ENCODE data around the gene NDE1. TPM values are rescaled to one million over a fixed set of nuclear protein-coding genes. Genes with fewer than 3 reads are reported as not detected.
"Not testable (repeated sequence)": the region's sequence is repeated elsewhere in the genome, so short reads cannot be mapped to it uniquely, and the experiment has no call there.

The NDE1 gene
- total RNA-seq, 1 donor from 2014 or later: 30.8 TPM

- DNase-seq (ENCODE audit: low spot score): no peak
Measured at GRCh38 chr16:15650698-15651171, 690 bp downstream of the NDE1 start.

- no peak for DNase-seq (ENCODE audit: low spot score)
Measured at GRCh38 chr16:15652293-15653001, 2.4 kb downstream of the NDE1 start.

GRCh38 chr16:15653227-15653626, 3.2 kb downstream of the NDE1 start:
- DNase-seq (ENCODE audit: low spot score): no peak

- no peak for DNase-seq (ENCODE audit: low spot score)
Measured at GRCh38 chr16:15654591-15654990, 4.5 kb downstream of the NDE1 start.

GRCh38 chr16:15655561-15655960, 5.5 kb downstream of the NDE1 start:
- DNase-seq (ENCODE audit: low spot score): not testable (repeated sequence)

- DNase-seq (ENCODE audit: low spot score): no peak
Measured at GRCh38 chr16:15658149-15658548, 8.1 kb downstream of the NDE1 start.

- no peak for DNase-seq (ENCODE audit: low spot score)
Measured at GRCh38 chr16:15658556-15658955, 8.5 kb downstream of the NDE1 start.

GRCh38 chr16:15660203-15660601, 10.2 kb downstream of the NDE1 start:
- no peak for DNase-seq (ENCODE audit: low spot score)

GRCh38 chr16:15665107-15665506, 15.1 kb downstream of the NDE1 start:
- DNase-seq (ENCODE audit: low spot score): no peak

- no peak for DNase-seq (ENCODE audit: low spot score)
Measured at GRCh38 chr16:15667091-15667742, 17.2 kb downstream of the NDE1 start.

GRCh38 chr16:15671530-15672117, 21.6 kb downstream of the NDE1 start:
- no peak for DNase-seq (ENCODE audit: low spot score)

GRCh38 chr16:15672127-15672513, 22.1 kb downstream of the NDE1 start:
- DNase-seq (ENCODE audit: low spot score): not testable (repeated sequence)

GRCh38 chr16:15672514-15673167, 22.6 kb downstream of the NDE1 start:
- peak; percentile 91 for DNase-seq (ENCODE audit: low spot score)

- DNase-seq (ENCODE audit: low spot score): no peak
Measured at GRCh38 chr16:15674571-15674970, 24.5 kb downstream of the NDE1 start.

- no peak for DNase-seq (ENCODE audit: low spot score)
Measured at GRCh38 chr16:15676506-15676905, 26.5 kb downstream of the NDE1 start.

- no peak for DNase-seq (ENCODE audit: low spot score)
Measured at GRCh38 chr16:15677447-15677846, 27.4 kb downstream of the NDE1 start.

- DNase-seq (ENCODE audit: low spot score): no peak
Measured at GRCh38 chr16:15682105-15682570, 32.1 kb downstream of the NDE1 start.

GRCh38 chr16:15686287-15686686, 36.2 kb downstream of the NDE1 start:
- DNase-seq (ENCODE audit: low spot score): no peak

GRCh38 chr16:15689290-15689689, 39.2 kb downstream of the NDE1 start:
- no peak for DNase-seq (ENCODE audit: low spot score)

- DNase-seq (ENCODE audit: low spot score): no peak
Measured at GRCh38 chr16:15690296-15690695, 40.3 kb downstream of the NDE1 start.

GRCh38 chr16:15691046-15691445, 41.0 kb downstream of the NDE1 start:
- no peak for DNase-seq (ENCODE audit: low spot score)

- DNase-seq (ENCODE audit: low spot score): not testable (repeated sequence)
Measured at GRCh38 chr16:15692508-15692907, 42.5 kb downstream of the NDE1 start.

Data from ureter (tissue), 1 donor.